ENCODE data around the gene TCEA2.
"Not testable (repeated sequence)": the region's sequence is repeated elsewhere in the genome, so short reads cannot be mapped to it uniquely, and the experiment has no call there.

TCEA2 gene

GRCh38 chr20:64113796-64114355, 50.9 kb downstream of the TCEA2 start:
- H3K4me3 ChIP-seq (ENCODE audit: low read depth, low read length) = no peak overlapping the region
- TF ChIP-seq CTCF (IDR thresholded peaks at IDR 0.05; ENCODE audit: borderline replicate concordance, insufficient read depth, low read depth, low read length) = no peak

GRCh38 chr20:64114356-64114971, 51.5 kb downstream of the TCEA2 start:
- TF ChIP-seq CTCF (IDR thresholded peaks at IDR 0.05; ENCODE audit: borderline replicate concordance, insufficient read depth, low read depth, low read length) = no peak
- no peak overlapping the region for H3K4me3 ChIP-seq (ENCODE audit: low read depth, low read length)

GRCh38 chr20:64115171-64115911, 52.3 kb downstream of the TCEA2 start:
- no peak for TF ChIP-seq CTCF (IDR thresholded peaks at IDR 0.05; ENCODE audit: borderline replicate concordance, insufficient read depth, low read depth, low read length)
- no peak overlapping the region for H3K4me3 ChIP-seq (ENCODE audit: low read depth, low read length)

GRCh38 chr20:64116016-64116415, 53.0 kb downstream of the TCEA2 start:
- no peak overlapping the region for H3K4me3 ChIP-seq (ENCODE audit: low read depth, low read length)
- TF ChIP-seq CTCF (IDR thresholded peaks at IDR 0.05; ENCODE audit: borderline replicate concordance, insufficient read depth, low read depth, low read length) = no peak

- H3K4me3 ChIP-seq (ENCODE audit: low read depth, low read length) = no peak overlapping the region
- TF ChIP-seq CTCF (IDR thresholded peaks at IDR 0.05; ENCODE audit: borderline replicate concordance, insufficient read depth, low read depth, low read length) = no peak
Measured at GRCh38 chr20:64116541-64117431, 53.8 kb downstream of the TCEA2 start.

- H3K4me3 ChIP-seq (ENCODE audit: low read depth, low read length) = not testable (repeated sequence)
Measured at GRCh38 chr20:64117432-64117777, 54.4 kb downstream of the TCEA2 start.

- no peak overlapping the region for H3K4me3 ChIP-seq (ENCODE audit: low read depth, low read length)
- no peak for TF ChIP-seq CTCF (IDR thresholded peaks at IDR 0.05; ENCODE audit: borderline replicate concordance, insufficient read depth, low read depth, low read length)
Measured at GRCh38 chr20:64119301-64119680, 56.3 kb downstream of the TCEA2 start.
